ENCODE data around the gene ZBTB12. TPM values are rescaled to one million over a fixed set of nuclear protein-coding genes. Genes with fewer than 3 reads are reported as not detected.
"Not testable (repeated sequence)": the region's sequence is repeated elsewhere in the genome, so short reads cannot be mapped to it uniquely, and the experiment has no call there.

Gene ZBTB12
- total RNA-seq, 2 donors from 2014 or later, result 2.0 to 4.9 TPM

GRCh38 chr6:31871046-31871659 lies 30.7 kb downstream of the ZBTB12 start:
- H3K36me3 ChIP-seq, result peaks cover 4% of the 10 kb centered on the region
- no peaks in the 10 kb centered on the region for H3K27me3 ChIP-seq
- H3K9me3 ChIP-seq, result no peaks in the 10 kb centered on the region
- H3K9ac ChIP-seq (ENCODE audit: low read depth in 2 of 2, low read length in 2 of 2), result no peak overlapping the region
- intact Hi-C loops (cut with DNase I), result no loop called here
- H3K4me3 ChIP-seq, result no peak overlapping the region
- DNase-seq, result no peak
- H3K4me1 ChIP-seq, result peaks cover 12% of the 10 kb centered on the region
- TF ChIP-seq, protein P1, sequence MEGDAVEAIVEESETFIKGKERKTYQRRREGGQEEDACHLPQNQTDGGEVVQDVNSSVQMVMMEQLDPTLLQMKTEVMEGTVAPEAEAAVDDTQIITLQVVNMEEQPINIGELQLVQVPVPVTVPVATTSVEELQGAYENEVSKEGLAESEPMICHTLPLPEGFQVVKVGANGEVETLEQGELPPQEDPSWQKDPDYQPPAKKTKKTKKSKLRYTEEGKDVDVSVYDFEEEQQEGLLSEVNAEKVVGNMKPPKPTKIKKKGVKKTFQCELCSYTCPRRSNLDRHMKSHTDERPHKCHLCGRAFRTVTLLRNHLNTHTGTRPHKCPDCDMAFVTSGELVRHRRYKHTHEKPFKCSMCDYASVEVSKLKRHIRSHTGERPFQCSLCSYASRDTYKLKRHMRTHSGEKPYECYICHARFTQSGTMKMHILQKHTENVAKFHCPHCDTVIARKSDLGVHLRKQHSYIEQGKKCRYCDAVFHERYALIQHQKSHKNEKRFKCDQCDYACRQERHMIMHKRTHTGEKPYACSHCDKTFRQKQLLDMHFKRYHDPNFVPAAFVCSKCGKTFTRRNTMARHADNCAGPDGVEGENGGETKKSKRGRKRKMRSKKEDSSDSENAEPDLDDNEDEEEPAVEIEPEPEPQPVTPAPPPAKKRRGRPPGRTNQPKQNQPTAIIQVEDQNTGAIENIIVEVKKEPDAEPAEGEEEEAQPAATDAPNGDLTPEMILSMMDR (IDR thresholded peaks at IDR 0.05), result no peak
- H3K27ac ChIP-seq, result no peak overlapping the region

DNA sequence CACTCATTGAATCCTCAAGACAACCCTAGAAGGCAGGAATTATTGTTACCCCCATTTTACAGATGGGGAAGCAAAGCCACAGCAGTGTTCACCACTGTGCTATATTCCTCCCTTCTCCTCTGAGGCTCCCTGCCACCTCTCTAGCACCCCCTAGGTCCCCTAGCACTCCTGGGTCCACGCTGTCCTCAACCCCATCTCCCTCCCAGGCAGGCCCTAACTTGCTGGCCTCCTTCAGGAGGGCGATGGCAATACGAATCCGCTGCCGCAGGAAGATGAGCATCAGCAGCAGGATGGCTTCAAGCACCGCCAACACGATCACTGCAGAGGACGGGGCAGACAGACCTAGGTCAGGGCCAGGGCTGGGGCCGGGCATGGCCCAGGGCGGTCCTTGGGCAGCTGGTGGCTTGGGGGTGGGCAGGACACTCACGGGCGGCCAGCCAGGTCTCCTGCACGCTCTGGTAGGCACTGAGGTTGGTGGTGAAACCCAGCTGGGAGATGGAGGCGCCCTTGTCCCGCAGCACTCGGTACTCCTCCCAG lies 31.4 kb downstream of the ZBTB12 start:
- H3K9ac ChIP-seq (ENCODE audit: low read depth in 2 of 2, low read length in 2 of 2), result no peak overlapping the region
- no peak overlapping the region for H3K27ac ChIP-seq
- H3K9me3 ChIP-seq, result no peaks in the 10 kb centered on the region
- TF ChIP-seq, protein P1 (IDR thresholded peaks at IDR 0.05), result no peak
- H3K27me3 ChIP-seq, result no peaks in the 10 kb centered on the region
- H3K4me3 ChIP-seq, result no peak overlapping the region
- peaks cover 4% of the 10 kb centered on the region for H3K36me3 ChIP-seq
- DNase-seq, result no peak
- peaks cover 7% of the 10 kb centered on the region for H3K4me1 ChIP-seq
- intact Hi-C loops (cut with DNase I), result no loop called here

GRCh38 chr6:31869343-31869742 lies 32.5 kb downstream of the ZBTB12 start:
- H3K27me3 ChIP-seq, result no peaks in the 10 kb centered on the region
- H3K9ac ChIP-seq (ENCODE audit: low read depth in 2 of 2, low read length in 2 of 2), result no peak overlapping the region
- TF ChIP-seq, protein P1 (IDR thresholded peaks at IDR 0.05), result no peak
- peaks cover 4% of the 10 kb centered on the region for H3K36me3 ChIP-seq
- no peak overlapping the region for H3K4me3 ChIP-seq
- no peak overlapping the region for H3K27ac ChIP-seq
- no peaks in the 10 kb centered on the region for H3K9me3 ChIP-seq
- no peak for DNase-seq
- H3K4me1 ChIP-seq, result peaks cover 2% of the 10 kb centered on the region
- intact Hi-C loops (cut with DNase I), result no loop called here

DNA sequence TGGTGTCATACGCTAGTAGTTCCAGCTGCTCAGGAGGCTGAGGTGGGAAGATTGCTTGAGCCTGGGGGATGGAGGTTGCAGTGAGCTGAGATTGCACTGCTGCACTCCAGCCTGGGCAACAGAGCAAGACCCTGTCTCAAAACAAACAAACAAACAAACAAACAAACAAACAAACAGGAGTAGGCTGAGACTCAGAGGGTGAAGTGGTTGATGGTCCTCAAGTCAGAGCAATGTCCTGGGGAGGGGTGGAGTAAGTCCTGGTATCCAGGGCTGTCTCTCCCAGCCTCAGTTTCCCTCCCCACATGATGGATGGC lies 33.3 kb downstream of the ZBTB12 start:
- H3K36me3 ChIP-seq; H3K4me1 ChIP-seq; H3K27ac ChIP-seq; intact Hi-C loops (cut with DNase I); H3K4me3 ChIP-seq; H3K9me3 ChIP-seq; DNase-seq; H3K9ac ChIP-seq (ENCODE audit: low read depth in 2 of 2, low read length in 2 of 2); H3K27me3 ChIP-seq: not testable (repeated sequence)

DNA sequence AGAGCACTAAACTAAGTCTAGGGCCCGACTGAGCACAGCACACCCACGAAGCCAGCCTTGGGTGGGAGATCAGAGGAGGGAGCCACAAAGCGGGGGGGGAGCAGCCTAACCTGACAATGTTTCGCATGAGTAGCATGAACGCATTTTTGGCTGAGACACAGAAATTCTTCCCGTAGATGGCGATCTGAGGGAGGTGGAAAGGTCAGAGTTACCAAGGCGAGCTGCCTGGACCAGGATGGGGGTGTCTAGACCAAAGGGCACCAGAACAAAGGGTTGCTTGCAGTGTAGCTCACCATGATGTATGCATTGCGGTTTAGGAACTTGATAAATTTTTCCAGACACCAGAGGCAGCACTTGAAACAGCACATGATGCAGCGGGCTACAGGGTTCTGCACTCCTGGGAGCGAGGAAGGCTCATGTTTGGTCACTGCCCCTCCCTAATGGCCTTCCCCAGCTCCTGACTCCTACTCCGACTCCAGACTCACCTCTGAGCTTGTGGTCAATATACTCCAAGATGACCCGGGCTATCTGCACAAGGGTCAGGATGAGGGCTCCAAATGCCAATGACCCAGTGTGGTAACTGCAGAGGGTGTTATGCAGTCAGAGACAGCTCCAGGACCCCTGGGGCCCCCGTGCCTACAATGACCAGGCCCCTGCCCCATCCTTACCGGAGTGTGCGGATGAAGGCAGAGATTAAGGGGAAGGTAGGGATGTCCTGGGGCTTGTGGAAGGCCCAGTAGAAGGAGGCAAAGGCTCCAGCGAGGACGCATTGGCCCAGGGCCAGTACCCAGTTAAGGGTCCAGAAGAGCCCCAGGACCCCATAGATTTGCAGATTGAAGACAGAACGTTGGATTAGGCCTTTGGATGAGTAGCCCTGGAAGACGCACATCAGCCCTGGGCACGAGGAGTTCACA lies 36.4 kb downstream of the ZBTB12 start:
- Histone ChIP-seq H3K4me3 (no peak overlapping the region), H3K9ac (ENCODE audit: low read depth in 2 of 2, low read length in 2 of 2) (peak overlapping the region in 1 of 2 donors; percentile 12), H3K4me1 (peaks cover 4% of the 10 kb centered on the region), H3K27me3 (no peaks in the 10 kb centered on the region), H3K27ac (no peak overlapping the region), H3K36me3 (peaks cover 8% of the 10 kb centered on the region), H3K9me3 (no peaks in the 10 kb centered on the region)
- TF ChIP-seq, protein P1 (IDR thresholded peaks at IDR 0.05), result no peak
- no peak for DNase-seq
- intact Hi-C loops (cut with DNase I), result no loop called here

DNA sequence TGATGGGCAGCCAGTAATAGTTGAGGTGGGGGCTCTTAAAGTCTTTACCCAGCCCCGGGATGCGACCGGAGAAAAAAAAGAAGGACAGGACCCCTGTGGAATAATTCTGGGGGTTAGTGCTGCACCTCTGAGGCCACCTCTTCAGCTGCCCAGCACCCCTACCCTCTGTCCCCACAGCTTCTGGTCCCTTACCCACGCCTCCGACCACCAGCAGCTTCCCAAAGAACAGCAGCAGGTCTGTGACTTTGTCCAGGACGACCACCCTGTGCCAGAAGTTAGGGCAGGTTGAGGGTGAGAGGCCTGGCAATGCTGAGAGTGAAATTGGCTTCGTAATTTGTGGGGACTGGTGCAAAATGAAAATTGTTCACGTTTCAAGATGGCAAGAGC lies 37.1 kb downstream of the ZBTB12 start:
- Histone ChIP-seq H3K9me3 (no peaks in the 10 kb centered on the region), H3K27me3 (no peaks in the 10 kb centered on the region), H3K4me1 (peaks cover 4% of the 10 kb centered on the region), H3K36me3 (peaks cover 8% of the 10 kb centered on the region), H3K4me3 (no peak overlapping the region), H3K27ac (no peak overlapping the region), H3K9ac (ENCODE audit: low read depth in 2 of 2, low read length in 2 of 2) (peak overlapping the region in 1 of 2 donors; percentile 12)
- intact Hi-C loops (cut with DNase I), result no loop called here
- TF ChIP-seq, protein P1 (IDR thresholded peaks at IDR 0.05), result no peak
- DNase-seq, result no peak

DNA sequence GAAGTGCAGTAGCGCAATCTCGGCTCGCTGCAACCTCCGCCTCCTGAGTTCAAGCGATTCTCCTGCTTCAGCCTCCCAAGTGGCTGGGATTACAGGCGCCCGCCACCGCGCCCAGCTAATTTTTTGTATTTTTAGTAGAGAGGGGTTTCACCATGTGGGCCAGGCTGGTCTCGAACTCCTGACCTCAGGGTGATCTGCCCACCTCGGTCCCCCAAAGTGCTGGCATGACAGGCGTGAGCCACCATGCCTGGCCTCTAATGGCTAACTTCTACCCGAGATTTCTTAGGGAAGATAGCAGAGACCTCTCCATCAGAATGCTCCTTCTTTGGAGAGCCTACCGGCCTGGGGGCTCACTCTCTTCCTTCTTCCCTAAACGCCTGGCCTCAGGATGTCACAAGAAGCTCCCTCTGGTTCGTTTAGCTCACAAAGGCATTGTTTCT lies 37.7 kb downstream of the ZBTB12 start:
- H3K36me3 ChIP-seq; intact Hi-C loops (cut with DNase I); H3K4me1 ChIP-seq; H3K27me3 ChIP-seq; H3K9me3 ChIP-seq; DNase-seq: not testable (repeated sequence)
- peak overlapping the region in 1 of 2 donors; percentile 53 for H3K9ac ChIP-seq (ENCODE audit: low read depth in 2 of 2, low read length in 2 of 2)
- H3K4me3 ChIP-seq, result peak overlapping the region; percentile 38
- H3K27ac ChIP-seq, result peak overlapping the region; percentile 85

All from colonic mucosa (tissue), 4 donors.